HepG2 (cell line): ENCODE measurements around the gene TMEM258. TPM values are rescaled to one million over a fixed set of nuclear protein-coding genes. Genes with fewer than 3 reads are reported as not detected.

Experiments used
- AFF4 ChIP-seq: sonication (generic); formaldehyde crosslinking; IDR thresholded peaks from 2 replicates; pipeline ENCODE4 v1.4.0; 2020; ENCODE audit warnings: missing genetic modification reagents
- AGO2 ChIP-seq: fragments of 200-400 bp; formaldehyde crosslinking; optimal IDR thresholded peaks from 2 replicates; pipeline ENCODE3; 2017; ENCODE audit warnings: mild to moderate bottlenecking, low read depth, low read length, moderate library complexity
- ARNT2 ChIP-seq: sonication (generic); formaldehyde crosslinking; IDR thresholded peaks from 2 replicates; pipeline ENCODE4 v1.8.0; 2022; ENCODE audit warnings: mild to moderate bottlenecking, low read depth, missing genetic modification reagents, moderate library complexity
- KDM3A ChIP-seq: IDR thresholded peaks from 2 replicates; pipeline ENCODE4 v1.6.1; 2018; ENCODE audit warnings: low read depth, missing compliant biosample characterization
- ONECUT2 ChIP-seq: sonication (generic); formaldehyde crosslinking; IDR thresholded peaks from 2 replicates; pipeline ENCODE4 v1.4.0; 2020; ENCODE audit warnings: missing genetic modification reagents
- TBX2 ChIP-seq: sonication (generic); formaldehyde crosslinking; IDR thresholded peaks from 2 replicates; pipeline ENCODE4 v1.5.0; 2020; ENCODE audit warnings: missing genetic modification reagents, mild to moderate bottlenecking, borderline replicate concordance
- TOPORS ChIP-seq: sonication (generic); formaldehyde crosslinking; IDR thresholded peaks from 2 replicates; pipeline ENCODE4 v1.8.0; 2023; ENCODE audit warnings: mild to moderate bottlenecking, missing genetic modification reagents
- ZMYM2 ChIP-seq: sonication (generic); formaldehyde crosslinking; IDR thresholded peaks from 2 replicates; pipeline ENCODE4 v1.8.0; 2022; ENCODE audit warnings: mild to moderate bottlenecking, missing genetic modification reagents
- ZNF230 ChIP-seq: sonication (generic); formaldehyde crosslinking; IDR thresholded peaks from 2 replicates; pipeline ENCODE4 v1.4.0; 2020; ENCODE audit warnings: mild to moderate bottlenecking, missing genetic modification reagents
- ZNF280D ChIP-seq: sonication (generic); formaldehyde crosslinking; IDR thresholded peaks from 2 replicates; pipeline ENCODE4 v1.5.1; 2020; ENCODE audit warnings: mild to moderate bottlenecking, missing genetic modification reagents
- ZNF317 ChIP-seq: sonication (generic); formaldehyde crosslinking; IDR thresholded peaks from 2 replicates; pipeline ENCODE4 v1.5.0; 2020; ENCODE audit warnings: mild to moderate bottlenecking, missing genetic modification reagents
- ZNF549 ChIP-seq: sonication (generic); formaldehyde crosslinking; IDR thresholded peaks from 2 replicates; pipeline ENCODE4 v1.5.0; 2020; ENCODE audit warnings: missing genetic modification reagents
- ZNF556 ChIP-seq: sonication (generic); formaldehyde crosslinking; IDR thresholded peaks from 2 replicates; pipeline ENCODE4 v1.4.0; 2020; ENCODE audit warnings: mild to moderate bottlenecking, missing genetic modification reagents, borderline replicate concordance
- ZNF589 ChIP-seq: sonication (generic); formaldehyde crosslinking; conservative IDR thresholded peaks from 2 replicates; pipeline ENCODE4 v1.8.0; 2022; ENCODE audit warnings: mild to moderate bottlenecking, moderate library complexity, missing genetic modification reagents
- ZNF605 ChIP-seq: sonication (generic); formaldehyde crosslinking; IDR thresholded peaks from 2 replicates; pipeline ENCODE4 v1.8.0; 2022; ENCODE audit warnings: mild to moderate bottlenecking, missing genetic modification reagents
- ZNF670 ChIP-seq: sonication (generic); formaldehyde crosslinking; IDR thresholded peaks from 2 replicates; pipeline ENCODE4 v1.8.0; 2022; ENCODE audit warnings: mild to moderate bottlenecking, missing genetic modification reagents, borderline replicate concordance
- ZNF761 ChIP-seq: sonication (generic); formaldehyde crosslinking; conservative IDR thresholded peaks from 2 replicates; pipeline ENCODE4 v1.4.0; 2020; ENCODE audit warnings: mild to moderate bottlenecking, missing genetic modification reagents
- polyA plus RNA-seq, 8 experiments: library from polyadenylated mRNA; depleted of rRNA in 3 of 8; stranded (reverse) in 7 of 8; unstranded in 1 of 8; fragments of >200 nt; fragmentation: Illumina TruSeq in 4 of 8; extraction: Trizol in 4 of 8; gene quantifications; 2 replicates each; pipeline versions ENCODE4 v1.2.1 to v1.2.3, GENCODE V29; 2011 to 2016; ENCODE audit warnings: low read depth in 4 of 8, missing spikeins in 1 of 8, mixed read lengths in 1 of 8; ENCODE audit not compliant: insufficient read depth in 1 of 8
- total RNA-seq, 5 experiments: library from RNA; depleted of rRNA; stranded (reverse); fragments of >200 nt; fragmentation: Illumina TruSeq; extraction: Trizol; gene quantifications; 2 replicates each; pipeline ENCODE4 v1.2.3, GENCODE V29; 2016; ENCODE audit warnings: low read depth in 1 of 5
- TF ChIP-seq, protein P1 (sequence below): sonication (generic); formaldehyde crosslinking; IDR thresholded peaks from 2 replicates; pipeline ENCODE4 v1.4.0; 2020; ENCODE audit warnings: missing genetic modification reagents, borderline replicate concordance
- TF ChIP-seq, protein P2 (sequence below): sonication (generic); formaldehyde crosslinking; conservative IDR thresholded peaks from 2 replicates; pipeline ENCODE4 v1.4.0; 2020; ENCODE audit warnings: missing genetic modification reagents

TMEM258 gene
- total and polyA plus RNA-seq, 2 of the 13 experiments (the other 11 are each of a cell fraction or from before 2014, with no cell fraction given): 175 to 424 TPM

- TF ChIP-seq, protein P1, sequence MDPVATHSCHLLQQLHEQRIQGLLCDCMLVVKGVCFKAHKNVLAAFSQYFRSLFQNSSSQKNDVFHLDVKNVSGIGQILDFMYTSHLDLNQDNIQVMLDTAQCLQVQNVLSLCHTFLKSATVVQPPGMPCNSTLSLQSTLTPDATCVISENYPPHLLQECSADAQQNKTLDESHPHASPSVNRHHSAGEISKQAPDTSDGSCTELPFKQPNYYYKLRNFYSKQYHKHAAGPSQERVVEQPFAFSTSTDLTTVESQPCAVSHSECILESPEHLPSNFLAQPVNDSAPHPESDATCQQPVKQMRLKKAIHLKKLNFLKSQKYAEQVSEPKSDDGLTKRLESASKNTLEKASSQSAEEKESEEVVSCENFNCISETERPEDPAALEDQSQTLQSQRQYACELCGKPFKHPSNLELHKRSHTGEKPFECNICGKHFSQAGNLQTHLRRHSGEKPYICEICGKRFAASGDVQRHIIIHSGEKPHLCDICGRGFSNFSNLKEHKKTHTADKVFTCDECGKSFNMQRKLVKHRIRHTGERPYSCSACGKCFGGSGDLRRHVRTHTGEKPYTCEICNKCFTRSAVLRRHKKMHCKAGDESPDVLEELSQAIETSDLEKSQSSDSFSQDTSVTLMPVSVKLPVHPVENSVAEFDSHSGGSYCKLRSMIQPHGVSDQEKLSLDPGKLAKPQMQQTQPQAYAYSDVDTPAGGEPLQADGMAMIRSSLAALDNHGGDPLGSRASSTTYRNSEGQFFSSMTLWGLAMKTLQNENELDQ (CRISPR knock-in tag): no peak
- TF ChIP-seq TBX2 (CRISPR knock-in tag) (peak; percentile 92), KDM3A (CRISPR knock-in tag) (peak; percentile 50; the same call in 1 of the 2 replicates), ZNF589 (CRISPR knock-in tag) (peak; percentile 82), ZNF605 (CRISPR knock-in tag) (peak; percentile 68), AFF4 (CRISPR knock-in tag) (no peak), ZNF230 (CRISPR knock-in tag) (peak; percentile 95), ONECUT2 (CRISPR knock-in tag) (peak; percentile 37; the same call in 1 of the 2 replicates), ZNF317 (CRISPR knock-in tag) (peak; percentile 77), ZMYM2 (CRISPR knock-in tag) (peak; percentile 39; the same call in 1 of the 2 replicates), ZNF280D (CRISPR knock-in tag) (no peak; the same call in 1 of the 2 replicates), ZNF556 (CRISPR knock-in tag) (peak; percentile 94; the same call in 1 of the 2 replicates), ZNF761 (CRISPR knock-in tag) (peak; percentile 98), ARNT2 (CRISPR knock-in tag) (peak; percentile 97; the same call in 1 of the 2 replicates), ZNF549 (CRISPR knock-in tag) (no peak), ZNF670 (CRISPR knock-in tag) (peak; percentile 64; the same call in 1 of the 2 replicates), AGO2 (no peak), TOPORS (CRISPR knock-in tag) (no peak)
- TF ChIP-seq, protein P2, sequence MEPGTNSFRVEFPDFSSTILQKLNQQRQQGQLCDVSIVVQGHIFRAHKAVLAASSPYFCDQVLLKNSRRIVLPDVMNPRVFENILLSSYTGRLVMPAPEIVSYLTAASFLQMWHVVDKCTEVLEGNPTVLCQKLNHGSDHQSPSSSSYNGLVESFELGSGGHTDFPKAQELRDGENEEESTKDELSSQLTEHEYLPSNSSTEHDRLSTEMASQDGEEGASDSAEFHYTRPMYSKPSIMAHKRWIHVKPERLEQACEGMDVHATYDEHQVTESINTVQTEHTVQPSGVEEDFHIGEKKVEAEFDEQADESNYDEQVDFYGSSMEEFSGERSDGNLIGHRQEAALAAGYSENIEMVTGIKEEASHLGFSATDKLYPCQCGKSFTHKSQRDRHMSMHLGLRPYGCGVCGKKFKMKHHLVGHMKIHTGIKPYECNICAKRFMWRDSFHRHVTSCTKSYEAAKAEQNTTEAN (CRISPR knock-in tag): peak; percentile 83
These were observed 24.5 kb upstream of the TMEM258 start, which contains the start of gene FADS1 (continued) for GRCh38 chr11:61816736-61817455.
